ACC112 (cell line): ENCODE results near the gene DCLRE1C.
"Not testable (repeated sequence)": the region's sequence is repeated elsewhere in the genome, so short reads cannot be mapped to it uniquely, and the experiment has no call there.

Experiments used
- H2AFZ ChIP-seq: fragments of 200-600 bp; sonication (generic); one replicate; pipeline ENCODE4 v1.6.0; 2017; ENCODE audit warnings: antibody characterized with exemption, low read length; ENCODE audit not compliant: unreplicated experiment
- H3K27ac ChIP-seq: fragments of 200-600 bp; sonication (generic); 2 replicates; pipeline ENCODE4 v1.5.1; 2014; ENCODE audit warnings: low read depth, mild to moderate bottlenecking, antibody characterized with exemption, low read length, moderate library complexity
- H3K27me3 ChIP-seq: fragments of 200-600 bp; sonication (generic); 2 replicates; pipeline ENCODE4 v1.6.1; 2014; ENCODE audit warnings: mild to moderate bottlenecking, antibody characterized with exemption, low read length, moderate library complexity, mixed read lengths; ENCODE audit not compliant: insufficient read depth
- H3K36me3 ChIP-seq: fragments of 200-600 bp; sonication (generic); 2 replicates; pipeline ENCODE4 v1.6.1; 2016; ENCODE audit warnings: mild to moderate bottlenecking, antibody characterized with exemption, low read length, moderate library complexity, mixed read lengths; ENCODE audit not compliant: insufficient read depth
- H3K4me1 ChIP-seq: fragments of 200-600 bp; sonication (generic); one replicate; pipeline ENCODE4 v1.6.1; 2016; ENCODE audit warnings: low read length, mixed read lengths; ENCODE audit not compliant: insufficient read depth, unreplicated experiment, control insufficient read depth
- H3K4me3 ChIP-seq: fragments of 200-600 bp; sonication (generic); 2 replicates; pipeline ENCODE4 v1.5.1; 2014; ENCODE audit warnings: mild to moderate bottlenecking, low read depth, low read length
- H3K79me2 ChIP-seq: fragments of 200-600 bp; sonication (generic); one replicate; pipeline ENCODE4 v1.6.0; 2016; ENCODE audit warnings: low read length; ENCODE audit not compliant: control insufficient read depth, unreplicated experiment, insufficient read depth

Gene DCLRE1C

GRCh38 chr10:14916600-14916999 is 37.3 kb downstream of the DCLRE1C start:
- no peak overlapping the region for H3K27ac ChIP-seq
- H3K27me3 ChIP-seq, result no peaks in the 10 kb centered on the region
- no peaks in the 10 kb centered on the region for H3K79me2 ChIP-seq
- no peak overlapping the region for H3K4me3 ChIP-seq
- H3K4me1 ChIP-seq, result no peaks in the 10 kb centered on the region
- H2AFZ ChIP-seq, result no peak overlapping the region
- H3K36me3 ChIP-seq, result peaks cover 77% of the 10 kb centered on the region

DNA sequence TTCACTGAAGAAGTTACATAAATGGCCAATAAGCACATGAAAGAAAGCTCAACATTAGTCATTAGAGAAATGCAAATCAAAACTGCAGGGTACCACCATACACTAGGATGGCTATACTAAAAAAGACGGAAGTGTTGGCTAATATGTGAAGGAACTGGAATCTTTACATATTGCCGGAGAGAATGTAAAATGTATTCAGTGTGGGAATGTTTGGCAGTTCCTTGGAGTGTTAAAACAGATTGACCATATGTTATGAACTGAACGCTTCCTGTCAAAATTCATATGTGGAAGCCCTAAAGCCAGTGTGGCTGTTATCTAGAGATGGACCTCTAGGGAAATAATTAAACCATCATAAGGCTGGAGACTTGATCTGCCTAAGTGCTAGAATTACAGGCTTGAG is 42.1 kb downstream of the DCLRE1C start:
- H3K4me1 ChIP-seq, result no peaks in the 10 kb centered on the region

GRCh38 chr10:14910953-14911352 is 42.9 kb downstream of the DCLRE1C start:
- Histone ChIP-seq H3K27me3 (no peaks in the 10 kb centered on the region), H3K4me3 (no peak overlapping the region), H3K27ac (no peak overlapping the region), H2AFZ (no peak overlapping the region), H3K36me3 (peaks cover 86% of the 10 kb centered on the region), H3K4me1 (no peaks in the 10 kb centered on the region), H3K79me2 (no peaks in the 10 kb centered on the region)

More for the DNA sequence above, 42.1 kb downstream of the DCLRE1C start:
- H2AFZ ChIP-seq, result no peak overlapping the region
- peaks cover 87% of the 10 kb centered on the region for H3K36me3 ChIP-seq
- no peaks in the 10 kb centered on the region for H3K79me2 ChIP-seq
- no peaks in the 10 kb centered on the region for H3K27me3 ChIP-seq
- no peak overlapping the region for H3K4me3 ChIP-seq
- H3K27ac ChIP-seq, result no peak overlapping the region

- Histone ChIP-seq H3K79me2 (no peaks in the 10 kb centered on the region), H3K4me3 (no peak overlapping the region), H3K36me3 (peaks cover 83% of the 10 kb centered on the region), H3K4me1 (no peaks in the 10 kb centered on the region), H3K27ac (no peak overlapping the region), H2AFZ (no peak overlapping the region), H3K27me3 (no peaks in the 10 kb centered on the region)
These were observed 44.8 kb downstream of the DCLRE1C start for GRCh38 chr10:14909101-14909500.

DNA sequence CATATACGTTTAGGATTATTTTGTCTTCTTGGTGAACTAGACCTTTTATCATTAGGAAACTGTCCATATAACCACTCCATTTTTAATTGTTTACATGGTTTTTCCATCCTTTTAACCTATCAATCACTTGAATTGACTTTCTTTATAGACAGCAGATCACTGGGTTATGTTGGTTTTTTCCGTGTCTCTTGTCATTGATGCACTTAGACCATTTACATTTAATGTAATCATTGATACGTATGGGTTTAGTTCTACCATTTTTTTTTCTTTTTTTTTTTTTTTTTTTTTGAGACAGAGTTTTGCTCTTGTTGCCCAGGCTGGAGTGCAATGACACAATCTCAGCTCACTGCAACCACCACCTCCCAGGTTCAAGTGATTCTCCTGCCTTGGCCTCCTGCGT is 46.3 kb downstream of the DCLRE1C start:
- not testable (repeated sequence) for H3K79me2 ChIP-seq, H2AFZ ChIP-seq, H3K4me3 ChIP-seq, H3K27ac ChIP-seq, H3K4me1 ChIP-seq, H3K27me3 ChIP-seq
- peaks cover 73% of the 10 kb centered on the region for H3K36me3 ChIP-seq

GRCh38 chr10:14906765-14907164 is 47.1 kb downstream of the DCLRE1C start:
- Histone ChIP-seq H3K36me3 (peaks cover 66% of the 10 kb centered on the region), H3K79me2 (no peaks in the 10 kb centered on the region), H3K27ac (no peak overlapping the region), H3K4me1 (no peaks in the 10 kb centered on the region), H3K4me3 (no peak overlapping the region), H3K27me3 (no peaks in the 10 kb centered on the region), H2AFZ (no peak overlapping the region)

DNA sequence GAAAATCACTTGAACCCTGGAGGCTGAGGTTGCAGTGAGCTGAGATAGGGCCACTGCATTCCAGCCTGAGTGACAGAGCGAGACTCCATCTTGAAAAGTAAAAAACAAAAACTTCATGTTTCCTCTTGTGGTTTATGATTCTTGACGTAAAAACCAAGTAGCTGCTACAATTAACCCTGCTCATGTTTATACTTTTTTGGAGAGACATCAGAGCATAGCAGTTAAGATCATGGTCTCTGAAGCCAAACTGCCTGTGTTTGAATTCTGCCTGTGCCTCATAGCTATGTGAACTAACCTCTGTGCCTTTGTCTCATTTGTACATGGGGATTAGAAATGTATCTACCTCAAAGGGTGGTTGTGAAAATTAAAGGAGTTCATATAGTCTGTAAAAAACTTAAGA is 48.0 kb downstream of the DCLRE1C start:
- peaks cover 66% of the 10 kb centered on the region for H3K36me3 ChIP-seq
- H3K79me2 ChIP-seq, result no peaks in the 10 kb centered on the region
- H2AFZ ChIP-seq, result no peak overlapping the region
- no peaks in the 10 kb centered on the region for H3K27me3 ChIP-seq
- no peak overlapping the region for H3K4me3 ChIP-seq
- no peaks in the 10 kb centered on the region for H3K4me1 ChIP-seq
- H3K27ac ChIP-seq, result no peak overlapping the region

- Histone ChIP-seq H2AFZ (no peak overlapping the region), H3K27ac (no peak overlapping the region), H3K4me1 (no peaks in the 10 kb centered on the region), H3K27me3 (no peaks in the 10 kb centered on the region), H3K4me3 (no peak overlapping the region), H3K36me3 (peaks cover 56% of the 10 kb centered on the region), H3K79me2 (no peaks in the 10 kb centered on the region)
These were observed 49.0 kb downstream of the DCLRE1C start for GRCh38 chr10:14904864-14905263.

DNA sequence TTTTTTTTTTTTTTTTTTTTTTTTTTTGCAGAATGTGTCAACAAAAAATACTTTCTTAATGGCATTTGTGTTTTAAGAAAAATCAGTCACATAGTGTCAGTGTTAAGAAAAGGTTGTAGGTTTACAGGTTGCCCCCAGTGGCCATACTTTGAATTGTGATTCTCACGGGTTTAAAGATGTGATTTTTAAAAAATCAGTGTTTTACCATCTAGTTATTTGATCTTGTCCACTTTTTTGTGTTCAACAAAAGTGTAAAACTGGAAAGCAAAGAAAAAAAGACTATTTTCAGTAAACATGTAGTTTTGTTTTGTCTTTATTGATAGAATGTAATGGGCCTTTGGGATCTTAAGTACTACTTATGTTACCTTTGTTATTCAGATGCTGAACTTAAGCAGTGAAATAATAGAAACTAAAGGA is 49.6 kb downstream of the DCLRE1C start:
- H3K4me3 ChIP-seq, result no peak overlapping the region
- H3K79me2 ChIP-seq, result no peaks in the 10 kb centered on the region
- no peaks in the 10 kb centered on the region for H3K27me3 ChIP-seq
- H2AFZ ChIP-seq, result no peak overlapping the region
- H3K27ac ChIP-seq, result no peak overlapping the region
- no peaks in the 10 kb centered on the region for H3K4me1 ChIP-seq
- peaks cover 51% of the 10 kb centered on the region for H3K36me3 ChIP-seq

GRCh38 chr10:14891151-14891550 is 62.7 kb downstream of the DCLRE1C start:
- Histone ChIP-seq H3K4me3 (no peak overlapping the region), H2AFZ (no peak overlapping the region), H3K36me3 (no peaks in the 10 kb centered on the region; the same call in 1 of the 2 replicates)

GRCh38 chr10:14889318-14889717 is 64.6 kb downstream of the DCLRE1C start:
- Histone ChIP-seq H3K36me3 (peaks cover 5% of the 10 kb centered on the region; the same call in 1 of the 2 replicates), H3K27me3 (no peaks in the 10 kb centered on the region), H3K27ac (no peak overlapping the region), H3K79me2 (peaks cover 81% of the 10 kb centered on the region), H2AFZ (no peak overlapping the region), H3K4me3 (no peak overlapping the region), H3K4me1 (no peaks in the 10 kb centered on the region)

More at GRCh38 chr10:14891151-14891550, 62.7 kb downstream of the DCLRE1C start:
- Histone ChIP-seq H3K79me2 (peaks cover 74% of the 10 kb centered on the region), H3K4me1 (no peaks in the 10 kb centered on the region), H3K27me3 (no peaks in the 10 kb centered on the region), H3K27ac (no peak overlapping the region)
